Thoracic aorta (tissue), 2 donors: ENCODE results near the gene CFDP1. TPM values are rescaled to one million over a fixed set of nuclear protein-coding genes. Genes with fewer than 3 reads are reported as not detected.

Experiments used
- ATAC-seq: fragments of 150-250 bp; one replicate; pipeline ENCODE4 v1.8.0; 2017; ENCODE audit warnings: low read depth; ENCODE audit not compliant: insufficient number of reproducible peaks, low FRiP score
- DNase-seq: peaks from one replicate; pipeline ENCODE4 v3.0.0-alpha.2; 2020; ENCODE audit warnings: low spot score
- H3K27ac ChIP-seq, 2 donors: fragments of 200-600 bp; sonication (generic); 1 replicate in 1 of 2; 2 replicates in 1 of 2; pipeline ENCODE4 v1.5.1; 2016; ENCODE audit warnings: mild to moderate bottlenecking in 2 of 2, moderate library complexity in 2 of 2
- H3K27me3 ChIP-seq: fragments of 200-600 bp; sonication (generic); replicated peaks from 2 replicates; pipeline ENCODE4 v1.6.0; 2016; ENCODE audit warnings: mild to moderate bottlenecking; ENCODE audit not compliant: insufficient read depth
- H3K36me3 ChIP-seq: fragments of 200-600 bp; sonication (generic); one replicate; pipeline ENCODE4 v1.5.1; 2016
- H3K4me1 ChIP-seq, 2 donors: fragments of 200-600 bp; sonication (generic); 1 replicate in 1 of 2; 2 replicates in 1 of 2; pipeline versions ENCODE4 v1.5.1 to v1.6.0; 2016; ENCODE audit warnings: low read depth in 2 of 2, mild to moderate bottlenecking in 1 of 2; ENCODE audit not compliant: control insufficient read depth in 1 of 2
- H3K4me3 ChIP-seq: fragments of 200-600 bp; sonication (generic); 2 replicates; pipeline ENCODE4 v1.5.1; 2016; ENCODE audit warnings: mild to moderate bottlenecking
- H3K9me3 ChIP-seq: fragments of 200-600 bp; sonication (generic); 2 replicates; pipeline ENCODE4 v1.5.1; 2016
- total RNA-seq, 2 donors: library from RNA; depleted of rRNA; stranded (reverse); fragments of >200 nt; gene quantifications; one replicate each; pipeline versions ENCODE4 v1.1.0 to v1.2.3, GENCODE V29; 2016
- TF ChIP-seq, protein P1 (sequence below): fragments of 200-600 bp; sonication (generic); IDR thresholded peaks from one replicate; pipeline ENCODE4 v1.5.1; 2019; ENCODE audit warnings: antibody characterized with exemption

Gene CFDP1
- total RNA-seq, 2 donors from 2014 or later = 31.1 to 84.7 TPM

- Histone ChIP-seq H3K4me1 (peaks cover 12 to 44% of the 10 kb centered on the region in 2 donors), H3K27me3 (no peaks in the 10 kb centered on the region), H3K9me3 (no peaks in the 10 kb centered on the region), H3K4me3 (no peak overlapping the region), H3K27ac (peak overlapping the region in 1 of 2 donors; percentile 50), H3K36me3 (no peaks in the 10 kb centered on the region)
- ATAC-seq (no peak), DNase-seq (no peak)
- TF ChIP-seq, protein P1, sequence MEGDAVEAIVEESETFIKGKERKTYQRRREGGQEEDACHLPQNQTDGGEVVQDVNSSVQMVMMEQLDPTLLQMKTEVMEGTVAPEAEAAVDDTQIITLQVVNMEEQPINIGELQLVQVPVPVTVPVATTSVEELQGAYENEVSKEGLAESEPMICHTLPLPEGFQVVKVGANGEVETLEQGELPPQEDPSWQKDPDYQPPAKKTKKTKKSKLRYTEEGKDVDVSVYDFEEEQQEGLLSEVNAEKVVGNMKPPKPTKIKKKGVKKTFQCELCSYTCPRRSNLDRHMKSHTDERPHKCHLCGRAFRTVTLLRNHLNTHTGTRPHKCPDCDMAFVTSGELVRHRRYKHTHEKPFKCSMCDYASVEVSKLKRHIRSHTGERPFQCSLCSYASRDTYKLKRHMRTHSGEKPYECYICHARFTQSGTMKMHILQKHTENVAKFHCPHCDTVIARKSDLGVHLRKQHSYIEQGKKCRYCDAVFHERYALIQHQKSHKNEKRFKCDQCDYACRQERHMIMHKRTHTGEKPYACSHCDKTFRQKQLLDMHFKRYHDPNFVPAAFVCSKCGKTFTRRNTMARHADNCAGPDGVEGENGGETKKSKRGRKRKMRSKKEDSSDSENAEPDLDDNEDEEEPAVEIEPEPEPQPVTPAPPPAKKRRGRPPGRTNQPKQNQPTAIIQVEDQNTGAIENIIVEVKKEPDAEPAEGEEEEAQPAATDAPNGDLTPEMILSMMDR = no peak
These were observed 165.6 kb downstream of the CFDP1 start for GRCh38 chr16:75267631-75268264.

DNA sequence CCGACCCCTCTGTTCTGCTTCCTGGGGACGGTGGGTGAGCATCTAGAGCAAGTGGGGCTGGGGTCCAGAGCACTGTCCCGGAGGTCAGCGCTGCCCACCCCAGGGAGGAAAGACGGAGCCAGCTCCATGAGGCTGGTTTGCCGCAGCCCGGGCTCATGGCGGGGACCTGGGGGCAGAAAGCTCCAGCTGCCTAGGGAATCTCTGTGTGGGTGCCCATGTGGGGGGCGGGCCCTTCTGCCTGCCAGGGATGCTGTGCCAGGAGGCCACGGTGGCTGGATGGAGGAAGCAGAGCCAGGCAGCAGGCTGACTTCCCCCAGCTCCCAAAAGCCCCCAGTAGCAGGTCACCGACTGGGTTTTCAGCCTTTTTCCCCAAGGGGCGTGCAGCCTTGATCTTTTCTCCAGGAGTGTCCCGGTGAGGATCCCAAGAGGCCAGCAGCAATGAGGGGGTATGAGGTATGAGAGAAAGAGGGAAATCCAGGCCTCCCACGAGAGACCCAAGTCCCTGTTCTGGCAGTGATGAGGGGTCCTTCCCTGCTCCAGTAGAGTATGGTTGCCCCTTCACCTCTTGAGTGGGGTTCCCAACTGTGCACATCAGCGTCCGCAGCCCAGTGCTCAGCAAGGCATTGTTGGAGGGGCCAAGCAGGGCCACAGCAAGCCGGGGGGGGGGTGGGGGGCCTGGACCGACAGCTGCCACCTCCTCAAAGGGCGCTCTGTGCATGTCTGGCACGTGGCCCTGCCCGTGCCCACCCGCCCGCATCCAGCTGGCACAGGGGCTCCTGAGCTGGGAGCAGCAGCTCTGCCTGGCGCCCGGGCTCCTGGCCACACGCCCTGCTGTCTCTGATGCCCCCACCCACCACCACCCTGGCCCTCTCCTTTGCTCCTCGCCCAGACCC is 166.3 kb downstream of the CFDP1 start:
- DNase-seq (no peak), ATAC-seq (no peak)
- TF ChIP-seq, protein P1 = no peak
- H3K36me3 ChIP-seq = no peaks in the 10 kb centered on the region
- no peaks in the 10 kb centered on the region for H3K27me3 ChIP-seq
- peak overlapping the region in 1 of 2 donors; percentile 100 for H3K27ac ChIP-seq
- H3K4me1 ChIP-seq = peaks cover 18 to 52% of the 10 kb centered on the region in 2 donors
- H3K9me3 ChIP-seq = no peaks in the 10 kb centered on the region
- H3K4me3 ChIP-seq = no peak overlapping the region

- no peaks in the 10 kb centered on the region for H3K36me3 ChIP-seq
- TF ChIP-seq, protein P1 = no peak
- peak overlapping the region; percentile 92 to 100 for H3K27ac ChIP-seq
- peak; percentile 45 for ATAC-seq
- H3K9me3 ChIP-seq = no peaks in the 10 kb centered on the region
- no peak for DNase-seq
- no peaks in the 10 kb centered on the region for H3K27me3 ChIP-seq
- peaks cover 27 to 61% of the 10 kb centered on the region in 2 donors for H3K4me1 ChIP-seq
- peak overlapping the region; percentile 99 for H3K4me3 ChIP-seq
These were observed 167.2 kb downstream of the CFDP1 start for GRCh38 chr16:75265911-75266701.

GRCh38 chr16:75264999-75265910 is 168.0 kb downstream of the CFDP1 start:
- ATAC-seq = peak; percentile 40

More at GRCh38 chr16:75264999-75265910, 168.0 kb downstream of the CFDP1 start:
- no peak for DNase-seq
- H3K36me3 ChIP-seq = no peaks in the 10 kb centered on the region
- peak overlapping the region; percentile 92 to 100 for H3K27ac ChIP-seq
- TF ChIP-seq, protein P1 = no peak
- H3K4me3 ChIP-seq = peak overlapping the region; percentile 99
- peaks cover 28 to 69% of the 10 kb centered on the region in 2 donors for H3K4me1 ChIP-seq
- no peaks in the 10 kb centered on the region for H3K9me3 ChIP-seq
- H3K27me3 ChIP-seq = no peaks in the 10 kb centered on the region
